Caco-2 (cell line): ENCODE results near the gene EML5. TPM values are rescaled to one million over a fixed set of nuclear protein-coding genes. Genes with fewer than 3 reads are reported as not detected.

Experiments
- BruUV-seq: library from RNA; stranded (reverse); fragments of 400-500 nt; replicated peaks from 2 replicates; lab custom pipeline; 2021; lab: Mats Ljungman, UMichigan
- CTCF ChIA-PET: fragments of 300-600 bp; sonication (Branson Sonifier 250); formaldehyde crosslinking; loops from one replicate; lab custom pipeline; 2022; ENCODE audit warnings: antibody characterized with exemption; lab: Charles Lee
- POLR2A ChIA-PET: fragments of 300-600 bp; sonication (Branson Sonifier 250); formaldehyde crosslinking; loops from one replicate; lab custom pipeline; 2022; ENCODE audit warnings: antibody characterized with exemption; lab: Charles Lee
- DNase-seq, 2 experiments: peaks; one replicate each; pipeline versions ENCODE4 v3.0.0 to v3.0.0-alpha.2; 2020 to 2022
- H3K27me3 ChIP-seq: replicated peaks from 2 replicates; pipeline ENCODE4 v1.6.0; 2011; ENCODE audit warnings: low read length; ENCODE audit not compliant: control insufficient read depth, insufficient read depth
- H3K36me3 ChIP-seq: 2 replicates; pipeline ENCODE4 v1.5.1; 2011; ENCODE audit warnings: low read length; ENCODE audit not compliant: control insufficient read depth, insufficient read depth
- H3K4me1 ChIP-seq: fragments of 250-450 bp; sonication (Bioruptor Pico); 2 replicates; pipeline ENCODE4 v1.5.1; 2020; ENCODE audit warnings: mild to moderate bottlenecking
- H3K4me3 ChIP-seq: 2 replicates; pipeline ENCODE4 v1.5.1; 2011; ENCODE audit warnings: low read depth, mild to moderate bottlenecking, control low read depth, low read length
- H3K9me3 ChIP-seq: fragments of 250-450 bp; sonication (Bioruptor Pico); 2 replicates; pipeline ENCODE4 v1.5.1; 2020; ENCODE audit warnings: mild to moderate bottlenecking, moderate library complexity
- H3K27ac Mint-ChIP-seq: one replicate; pipeline ENCODE4 v1.8.0; 2022; ENCODE audit warnings: mixed read lengths; ENCODE audit not compliant: unreplicated experiment
- H3K27me3 Mint-ChIP-seq: one replicate; pipeline ENCODE4 v1.8.0; 2022; ENCODE audit warnings: mixed read lengths; ENCODE audit not compliant: insufficient read depth, unreplicated experiment
- H3K36me3 Mint-ChIP-seq: one replicate; pipeline ENCODE4 v1.8.0; 2022; ENCODE audit warnings: mild to moderate bottlenecking, mixed read lengths; ENCODE audit not compliant: insufficient read depth, unreplicated experiment
- H3K4me1 Mint-ChIP-seq: one replicate; pipeline ENCODE4 v1.8.0; 2022; ENCODE audit warnings: low read depth, mixed read lengths; ENCODE audit not compliant: unreplicated experiment
- H3K4me3 Mint-ChIP-seq: one replicate; pipeline ENCODE4 v1.8.0; 2022; ENCODE audit warnings: mild to moderate bottlenecking, moderate library complexity, mixed read lengths; ENCODE audit not compliant: unreplicated experiment
- H3K9me3 Mint-ChIP-seq: one replicate; pipeline ENCODE4 v1.8.0; 2022; ENCODE audit warnings: mixed read lengths; ENCODE audit not compliant: unreplicated experiment
- CTCF ChIP-seq, 2 experiments: fragments of 200-600 bp in 1 of 2; IDR thresholded peaks; 1 replicate in 1 of 2; 2 replicates in 1 of 2; pipeline versions ENCODE4 v1.5.1 to v1.8.0; 2011 to 2022; ENCODE audit warnings: antibody characterized with exemption in 1 of 2, control low read depth in 1 of 2, inconsistent platforms in 1 of 2, low read depth in 1 of 2, low read length in 1 of 2, mild to moderate bottlenecking in 1 of 2, moderate library complexity in 1 of 2; ENCODE audit not compliant: insufficient read depth in 1 of 2, severe bottlenecking in 1 of 2, unreplicated experiment in 1 of 2
- intact Hi-C: fragments of 100-400 bp; cut with micrococcal nuclease; formaldehyde crosslinking; loops from one replicate; pipeline ENCODE4 v1.10.0; 2022; ENCODE audit not compliant: unreplicated experiment
- total RNA-seq: library from RNA; stranded (reverse); gene quantifications from 2 replicates; pipeline ENCODE4 v1.2.3, GENCODE V29; 2022

The EML5 gene
- total RNA-seq, 1 experiment from 2014 or later = 0.11 TPM

DNA sequence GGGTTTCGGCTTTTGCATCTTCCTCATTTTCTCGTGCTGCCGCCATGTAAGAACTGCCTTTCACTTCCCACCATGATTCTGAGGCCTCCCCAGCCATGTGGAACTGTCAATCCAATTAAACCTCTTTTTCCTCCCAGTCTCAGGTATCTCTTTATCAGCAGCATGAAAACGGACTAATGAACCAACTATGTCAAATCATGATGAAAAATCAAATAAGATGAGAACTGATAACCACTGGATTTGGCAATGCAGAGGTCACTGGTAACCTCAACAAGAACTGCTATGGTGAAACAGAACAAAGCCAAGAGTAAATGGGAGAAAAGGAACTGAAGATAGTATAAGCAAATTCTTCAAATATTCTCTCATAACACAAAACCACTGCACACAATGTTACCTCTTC lies 6.0 kb downstream of the EML5 start:
- H3K4me1 ChIP-seq = no peaks in the 10 kb centered on the region
- ChIA-PET CTCF (no interaction called here), POLR2A (no interaction called here)
- no peak overlapping the region for H3K4me3 ChIP-seq
- peaks cover 7% of the 10 kb centered on the region; the same call in 1 of the 2 replicates for H3K9me3 ChIP-seq
- no peak for DNase-seq
- intact Hi-C loops = no loop called here
- no peak for TF ChIP-seq CTCF (IDR thresholded peaks at IDR 0.05; ENCODE audit: insufficient read depth in 1 of 2, low read depth in 1 of 2, low read length in 1 of 2, severe bottlenecking in 1 of 2, unreplicated experiment in 1 of 2)
- no peak overlapping the region for H3K4me3 Mint-ChIP-seq
- peaks cover 15% of the 10 kb centered on the region for H3K27me3 Mint-ChIP-seq
- peaks cover 55% of the 10 kb centered on the region for H3K9me3 Mint-ChIP-seq
- no TSS peak for BruUV-seq
- no peaks in the 10 kb centered on the region for H3K36me3 Mint-ChIP-seq
- no peak overlapping the region for H3K27ac Mint-ChIP-seq
- H3K36me3 ChIP-seq = no peaks in the 10 kb centered on the region
- H3K4me1 Mint-ChIP-seq = no peaks in the 10 kb centered on the region
- no peaks in the 10 kb centered on the region for H3K27me3 ChIP-seq

DNA sequence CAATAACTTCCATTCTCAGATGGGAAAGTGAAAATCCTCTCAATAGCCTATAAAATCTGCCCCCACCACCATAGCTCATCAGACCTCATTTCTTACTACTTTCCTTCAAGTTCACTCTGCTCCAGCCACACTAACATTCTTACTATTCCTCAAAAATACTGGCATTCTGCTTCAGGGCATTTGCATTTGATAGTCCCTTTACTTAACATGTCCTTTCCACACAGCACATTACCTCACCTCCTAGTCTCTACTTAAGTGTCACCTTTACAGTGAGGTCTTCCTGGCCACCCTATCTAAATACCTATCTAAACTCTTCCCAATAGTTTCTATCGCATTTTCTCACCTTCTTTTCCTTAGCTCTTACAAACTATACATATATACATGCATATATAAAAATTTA lies 6.8 kb downstream of the EML5 start:
- H3K4me3 Mint-ChIP-seq = no peak overlapping the region
- intact Hi-C loops = no loop called here
- H3K27me3 Mint-ChIP-seq = peaks cover 13% of the 10 kb centered on the region
- BruUV-seq = no TSS peak
- ChIA-PET POLR2A (no interaction called here), CTCF (no interaction called here)
- H3K4me1 Mint-ChIP-seq = no peaks in the 10 kb centered on the region
- Histone ChIP-seq H3K27me3 (no peaks in the 10 kb centered on the region), H3K9me3 (peaks cover 7% of the 10 kb centered on the region; the same call in 1 of the 2 replicates), H3K36me3 (no peaks in the 10 kb centered on the region), H3K4me3 (no peak overlapping the region), H3K4me1 (no peaks in the 10 kb centered on the region)
- DNase-seq = no peak
- peaks cover 59% of the 10 kb centered on the region for H3K9me3 Mint-ChIP-seq
- no peak for TF ChIP-seq CTCF (IDR thresholded peaks at IDR 0.05; ENCODE audit: insufficient read depth in 1 of 2, low read depth in 1 of 2, low read length in 1 of 2, severe bottlenecking in 1 of 2, unreplicated experiment in 1 of 2)
- H3K27ac Mint-ChIP-seq = no peak overlapping the region
- no peaks in the 10 kb centered on the region for H3K36me3 Mint-ChIP-seq

- intact Hi-C loops = no loop called here
- H3K4me3 Mint-ChIP-seq = no peak overlapping the region
- POLR2A ChIA-PET = no interaction called here
- no peaks in the 10 kb centered on the region for H3K9me3 Mint-ChIP-seq
- no peak for TF ChIP-seq CTCF (IDR thresholded peaks at IDR 0.05; ENCODE audit: insufficient read depth in 1 of 2, low read depth in 1 of 2, low read length in 1 of 2, severe bottlenecking in 1 of 2, unreplicated experiment in 1 of 2)
- no peak overlapping the region for H3K4me3 ChIP-seq
- H3K27me3 Mint-ChIP-seq = peaks cover 14% of the 10 kb centered on the region
- H3K27me3 ChIP-seq = no peaks in the 10 kb centered on the region; the same call in 1 of the 2 replicates
- H3K36me3 ChIP-seq = no peaks in the 10 kb centered on the region
- H3K4me1 Mint-ChIP-seq = no peaks in the 10 kb centered on the region
- H3K9me3 ChIP-seq = no peaks in the 10 kb centered on the region
- CTCF ChIA-PET = no interaction called here
- no peak for DNase-seq
- no peaks in the 10 kb centered on the region for H3K4me1 ChIP-seq
- no peak overlapping the region for H3K27ac Mint-ChIP-seq
- BruUV-seq = no TSS peak
- no peaks in the 10 kb centered on the region for H3K36me3 Mint-ChIP-seq
These were observed 17.2 kb downstream of the EML5 start for GRCh38 chr14:88775532-88775931.
